HCT116 (cell line): ENCODE results near the gene KRTAP13-1. TPM values are rescaled to one million over a fixed set of nuclear protein-coding genes. Genes with fewer than 3 reads are reported as not detected.

Experiments
- ATAC-seq: fragments of 200-7000 bp; cut with Tn5 transposase; 2 replicates; pipeline ENCODE4 v1.9.1; 2020; ENCODE audit warnings: mild to moderate bottlenecking, moderate library complexity
- BruUV-seq: library from RNA; stranded (reverse); fragments of 400-500 nt; replicated peaks from 2 replicates; lab custom pipeline; 2021; lab: Mats Ljungman, UMichigan
- CTCF ChIA-PET: fragments of 300-600 bp; sonication (Branson Sonifier 250); formaldehyde crosslinking; loops from one replicate; lab custom pipeline; 2021; ENCODE audit warnings: antibody characterized with exemption; lab: Charles Lee
- POLR2A ChIA-PET: fragments of 300-600, 350-600 bp; sonication (Branson Sonifier 250); formaldehyde crosslinking; loops from one replicate; lab custom pipeline; 2021; ENCODE audit warnings: antibody characterized with exemption; lab: Charles Lee
- RAD21 ChIA-PET, 2 experiments: fragments of 300-600 bp; sonication (Branson Sonifier 250); formaldehyde crosslinking; loops; one replicate each; lab custom pipeline; 2023; ENCODE audit warnings: low total read pairs in 2 of 2; ENCODE audit not compliant: uncharacterized antibody in 2 of 2, unreplicated experiment in 2 of 2, low non-redundant PET in 1 of 2; lab: Charles Lee
- DNase-seq: peaks from one replicate; pipeline ENCODE4 v3.0.0-alpha.2; 2010; ENCODE audit warnings: low read depth, low spot score
- H2AFZ ChIP-seq: fragments of 200-600 bp; shearing (Covaris generic), sonication (generic); 2 replicates; pipeline ENCODE4 v1.6.1; 2017; ENCODE audit warnings: low read depth, mixed run types, mixed read lengths, antibody characterized with exemption, low read length; ENCODE audit not compliant: poor library complexity, severe bottlenecking
- H3K27ac ChIP-seq: 2 replicates; pipeline ENCODE4 v1.5.1; 2012; ENCODE audit warnings: low read depth, low read length
- H3K27me3 ChIP-seq: fragments of 200-600 bp; sonication (generic); 2 replicates; pipeline ENCODE4 v1.6.1; 2016; ENCODE audit warnings: mixed run types, low read length, mixed read lengths; ENCODE audit not compliant: insufficient read depth
- H3K36me3 ChIP-seq, 2 experiments: fragments of 200-500 bp in 1 of 2; fragments of 200-600 bp in 1 of 2; sonication (Bioruptor generic) in 1 of 2; sonication (generic) in 1 of 2; 2 replicates each; pipeline versions ENCODE4 v1.5.1 to v1.6.1; 2014 to 2016; ENCODE audit warnings: low read length in 2 of 2, inconsistent platforms in 1 of 2, mixed read lengths in 1 of 2, mixed run types in 1 of 2; ENCODE audit not compliant: insufficient read depth in 2 of 2, control insufficient read depth in 1 of 2
- H3K4me1 ChIP-seq, 2 experiments: fragments of 200-600 bp in 1 of 2; sonication (generic) in 1 of 2; 2 replicates each; pipeline versions ENCODE4 v1.5.1 to v1.6.1; 2012 to 2017; ENCODE audit warnings: low read length in 2 of 2, inconsistent platforms in 1 of 2, mild to moderate bottlenecking in 1 of 2, mixed read lengths in 1 of 2, mixed run types in 1 of 2, moderate library complexity in 1 of 2; ENCODE audit not compliant: insufficient read depth in 2 of 2, control insufficient read depth in 1 of 2
- H3K4me2 ChIP-seq: fragments of 200-600 bp; sonication (generic); 2 replicates; pipeline ENCODE4 v1.6.1; 2017; ENCODE audit warnings: mixed run types, low read length, mixed read lengths
- H3K4me3 ChIP-seq, 2 experiments: fragments of 200-600 bp in 1 of 2; sonication (generic) in 1 of 2; replicated peaks in 1 of 2; 2 replicates each; pipeline ENCODE4 v1.5.1; 2011 to 2016; ENCODE audit warnings: low read length in 2 of 2, control low read depth in 1 of 2, low read depth in 1 of 2, mild to moderate bottlenecking in 1 of 2, mixed read lengths in 1 of 2, mixed run types in 1 of 2
- H3K79me2 ChIP-seq: fragments of 200-600 bp; sonication (generic); 2 replicates; pipeline ENCODE4 v1.6.1; 2017; ENCODE audit warnings: mild to moderate bottlenecking, mixed run types, low read length, moderate library complexity, mixed read lengths; ENCODE audit not compliant: insufficient read depth
- H3K9ac ChIP-seq: fragments of 200-600 bp; sonication (generic); 2 replicates; pipeline ENCODE4 v1.6.1; 2016; ENCODE audit warnings: low read length, mixed read lengths
- H3K9me2 ChIP-seq: fragments of 200-600 bp; sonication (generic), shearing (Covaris generic); 2 replicates; pipeline ENCODE4 v1.6.1; 2017; ENCODE audit warnings: mixed run types, mild to moderate bottlenecking, moderate library complexity; ENCODE audit not compliant: insufficient read depth
- H3K9me3 ChIP-seq, 2 experiments: fragments of 200-500 bp in 1 of 2; fragments of 200-600 bp in 1 of 2; sonication (Bioruptor generic) in 1 of 2; sonication (generic) in 1 of 2; 2 replicates each; pipeline ENCODE4 v1.6.1; 2014 to 2017; ENCODE audit warnings: low read length in 2 of 2, mixed read lengths in 2 of 2, inconsistent platforms in 1 of 2, low read depth in 1 of 2, mild to moderate bottlenecking in 1 of 2, mixed run types in 1 of 2, moderate library complexity in 1 of 2; ENCODE audit not compliant: control insufficient read depth in 1 of 2, insufficient read depth in 1 of 2
- H4K20me1 ChIP-seq: fragments of 200-600 bp; sonication (generic), shearing (Covaris generic); 2 replicates; pipeline ENCODE4 v1.6.1; 2017; ENCODE audit warnings: mixed run types, mild to moderate bottlenecking, moderate library complexity; ENCODE audit not compliant: insufficient read depth
- ATF3 ChIP-seq: IDR thresholded peaks from 2 replicates; pipeline ENCODE4 v1.6.1; 2012
- CBX3 ChIP-seq: IDR thresholded peaks from 2 replicates; pipeline ENCODE4 v1.6.1; 2012; ENCODE audit warnings: low read depth
- CEBPB ChIP-seq: IDR thresholded peaks from 2 replicates; pipeline ENCODE4 v1.6.1; 2012; ENCODE audit warnings: low read depth
- CTCF ChIP-seq, 3 experiments: fragments of 200-600 bp in 1 of 3; sonication (generic) in 1 of 3; IDR thresholded peaks in 2 of 3; conservative IDR thresholded peaks in 1 of 3; 2 replicates each; pipeline ENCODE4 v1.5.1; 2012 to 2017; ENCODE audit warnings: low read depth in 2 of 3, low read length in 2 of 3, antibody characterized with exemption in 1 of 3, borderline replicate concordance in 1 of 3, control low read depth in 1 of 3, mild to moderate bottlenecking in 1 of 3, mixed read lengths in 1 of 3, mixed run types in 1 of 3, moderate library complexity in 1 of 3; ENCODE audit not compliant: insufficient read depth in 1 of 3
- ELF1 ChIP-seq: IDR thresholded peaks from 2 replicates; pipeline ENCODE4 v1.6.1; 2012; ENCODE audit warnings: low read depth, borderline replicate concordance
- EZH2 ChIP-seq: fragments of 200-600 bp; sonication (generic); IDR thresholded peaks from 2 replicates; pipeline ENCODE4 v1.6.1; 2017; ENCODE audit warnings: antibody characterized with exemption, mixed run types
- FOSL1 ChIP-seq: IDR thresholded peaks from 2 replicates; pipeline ENCODE4 v1.6.1; 2012; ENCODE audit warnings: low read depth
- JUND ChIP-seq: IDR thresholded peaks from 2 replicates; pipeline ENCODE4 v1.6.1; 2012
- POLR2A ChIP-seq: IDR thresholded peaks from 2 replicates; pipeline ENCODE4 v1.7.0; 2011; ENCODE audit warnings: borderline replicate concordance; ENCODE audit not compliant: insufficient read depth, insufficient read length; ENCODE audit errors: extremely low read depth
- POLR2AphosphoS5 ChIP-seq: IDR thresholded peaks from 2 replicates; pipeline ENCODE4 v1.6.1; 2011; ENCODE audit warnings: mild to moderate bottlenecking, low read depth, low read length, moderate library complexity
- RAD21 ChIP-seq: IDR thresholded peaks from 2 replicates; pipeline ENCODE4 v1.6.1; 2012; ENCODE audit warnings: low read depth, mild to moderate bottlenecking
- REST ChIP-seq: IDR thresholded peaks from 2 replicates; pipeline ENCODE4 v1.6.1; 2012; ENCODE audit warnings: low read depth
- SIN3A ChIP-seq: IDR thresholded peaks from 2 replicates; pipeline ENCODE4 v1.6.1; 2012; ENCODE audit warnings: low read depth
- SP1 ChIP-seq: IDR thresholded peaks from 2 replicates; pipeline ENCODE4 v1.6.1; 2012; ENCODE audit warnings: low read depth
- SRF ChIP-seq: IDR thresholded peaks from 2 replicates; pipeline ENCODE4 v1.6.1; 2012; ENCODE audit warnings: low read depth
- TCF7L2 ChIP-seq: IDR thresholded peaks from 2 replicates; pipeline ENCODE4 v1.7.0; 2011; ENCODE audit warnings: borderline replicate concordance, inconsistent platforms; ENCODE audit not compliant: insufficient read depth, insufficient read length; ENCODE audit errors: extremely low read depth
- YY1 ChIP-seq: IDR thresholded peaks from 2 replicates; pipeline ENCODE4 v1.6.1; 2011; ENCODE audit warnings: low read length, low read depth, moderate library complexity, mild to moderate bottlenecking; ENCODE audit not compliant: insufficient replicate concordance; ENCODE audit errors: extremely low read depth
- ZBTB33 ChIP-seq: IDR thresholded peaks from 2 replicates; pipeline ENCODE4 v1.6.1; 2011; ENCODE audit warnings: mild to moderate bottlenecking, low read length, moderate library complexity; ENCODE audit not compliant: insufficient replicate concordance; ENCODE audit errors: extremely low read depth
- ZNF274 ChIP-seq: fragments of 200-500 bp; sonication (Bioruptor generic); IDR thresholded peaks from 2 replicates; pipeline ENCODE4 v1.6.1; 2014; ENCODE audit warnings: mild to moderate bottlenecking, low read depth, low read length, inconsistent platforms
- intact Hi-C: fragments of 100-400 bp; cut with micrococcal nuclease; formaldehyde crosslinking; loops from 2 replicates; pipeline ENCODE4 v1.10.0; 2022
- total RNA-seq: library from RNA; stranded (reverse); gene quantifications from one replicate; pipeline ENCODE4 v1.2.1, GENCODE V29; 2021; ENCODE audit not compliant: unreplicated experiment

Gene KRTAP13-1
- total RNA-seq, 1 experiment from 2014 or later, result not detected

- H3K4me3 ChIP-seq, result no peak within 1 kb of the TSS
- CTCF ChIA-PET, result no interaction called here
- H3K9me2 ChIP-seq, result no peaks in the 10 kb centered on the region
- no peak within 1 kb of the TSS for H2AFZ ChIP-seq
- ATAC-seq, result no peak
- H3K79me2 ChIP-seq, result no peaks in the 10 kb centered on the region
- TF ChIP-seq REST (no peak), CTCF (IDR thresholded peaks at IDR 0.05 in 2 of 3, conservative IDR thresholded peaks at IDR 0.05 in 1 of 3; ENCODE audit: borderline replicate concordance in 1 of 3, insufficient read depth in 1 of 3, low read depth in 2 of 3, low read length in 2 of 3) (no peak), YY1 (no peak), ELF1 (no peak), ATF3 (no peak), SP1 (no peak), TCF7L2 (no peak), ZNF274 (no peak), CEBPB (no peak), EZH2 (no peak), POLR2AphosphoS5 (no peak), ZBTB33 (no peak), FOSL1 (no peak), JUND (no peak), POLR2A (no peak), CBX3 (no peak), SIN3A (no peak), RAD21 (no peak), SRF (no peak)
- TF ChIP-seq, all 23 proteins: peak for 0
- no peak within 1 kb of the TSS for H3K27ac ChIP-seq
- intact Hi-C loops, result no loop called here
- H3K4me1 ChIP-seq, result no peaks in the 10 kb centered on the region
- no peaks in the 10 kb centered on the region for H4K20me1 ChIP-seq
- H3K36me3 ChIP-seq, result no peaks in the 10 kb centered on the region
- no peaks in the 10 kb centered on the region for H3K27me3 ChIP-seq
- ChIA-PET RAD21 (no interaction called here), POLR2A (no interaction called here)
- peaks cover 23 to 27% of the 10 kb centered on the region in 2 experiments; a peak in 3 of 4 replicates for H3K9me3 ChIP-seq
- no TSS peak for BruUV-seq
- DNase-seq, result no peak
- H3K9ac ChIP-seq, result no peak within 1 kb of the TSS
- no peak within 1 kb of the TSS for H3K4me2 ChIP-seq
Measured at GRCh38 chr21:30425826-30426225, 30.0 kb downstream of the KRTAP13-1 start, which contains the start of gene KRTAP13-3. TSS of gene KRTAP13-3 (minus strand) at chr21:30425926. CDS start at chr21:30425912, 14 bp downstream.
